Measurements from ENCODE around the gene THSD4. TPM values are rescaled to one million over a fixed set of nuclear protein-coding genes. Genes with fewer than 3 reads are reported as not detected.

The THSD4 gene
- total RNA-seq, 1 experiment from 2014 or later, result 29.3 TPM

- Histone ChIP-seq H3K79me2 (ENCODE audit: low read depth) (no peaks in the 10 kb centered on the region), H3F3A (ENCODE audit: insufficient read depth, low read depth) (no peaks in the 10 kb centered on the region), H3K9me3 (ENCODE audit: insufficient read depth, low read depth) (no peaks in the 10 kb centered on the region), H3K4me1 (replicated peaks; ENCODE audit: insufficient read depth) (no peaks in the 10 kb centered on the region), H4K20me1 (ENCODE audit: insufficient read depth) (no peaks in the 10 kb centered on the region), H3K4me2 (no peak overlapping the region), H3K27ac (no peak overlapping the region), H3K4me3 (no peak overlapping the region), H3K27me3 (ENCODE audit: insufficient read depth, low read depth) (no peaks in the 10 kb centered on the region), H2AFZ (no peak overlapping the region), H3K36me3 (ENCODE audit: low read depth) (no peaks in the 10 kb centered on the region), H3K9me2 (ENCODE audit: insufficient read depth) (no peaks in the 10 kb centered on the region)
- ChIA-PET CTCF (no interaction called here), POLR2A (ENCODE audit: unreplicated experiment) (no interaction called here)
- intact Hi-C loops (cut with micrococcal nuclease; ENCODE audit: unreplicated experiment), result no loop called here
- BruUV-seq (replicated peaks), result no TSS peak
- no peak for TF ChIP-seq CTCF (conservative IDR thresholded peaks at IDR 0.05)
- TF ChIP-seq EZH2 (IDR thresholded peaks at IDR 0.05; ENCODE audit: low read depth), result no peak
- no peak for DNase-seq
Measured at GRCh38 chr15:71736286-71736947, 621.1 kb downstream of the THSD4 start.

- TF ChIP-seq CTCF (conservative IDR thresholded peaks at IDR 0.05), result no peak
- no peak for TF ChIP-seq EZH2 (IDR thresholded peaks at IDR 0.05; ENCODE audit: low read depth)
- ChIA-PET POLR2A (ENCODE audit: unreplicated experiment) (no interaction called here), CTCF (no interaction called here)
- intact Hi-C loops (cut with micrococcal nuclease; ENCODE audit: unreplicated experiment), result no loop called here
- no peaks in the 10 kb centered on the region for H3K36me3 ChIP-seq (ENCODE audit: low read depth)
- no peak overlapping the region for H3K27ac ChIP-seq
- no peak overlapping the region for H3K4me3 ChIP-seq
- H3K79me2 ChIP-seq (ENCODE audit: low read depth), result no peaks in the 10 kb centered on the region
- no peak overlapping the region for H2AFZ ChIP-seq
- H3F3A ChIP-seq (ENCODE audit: insufficient read depth, low read depth), result no peaks in the 10 kb centered on the region
- no peaks in the 10 kb centered on the region for H3K9me3 ChIP-seq (ENCODE audit: insufficient read depth, low read depth)
- no peak for DNase-seq
- no peaks in the 10 kb centered on the region for H4K20me1 ChIP-seq (ENCODE audit: insufficient read depth)
- no peaks in the 10 kb centered on the region for H3K4me1 ChIP-seq (replicated peaks; ENCODE audit: insufficient read depth)
- no peak overlapping the region for H3K4me2 ChIP-seq
- H3K27me3 ChIP-seq (ENCODE audit: insufficient read depth, low read depth), result no peaks in the 10 kb centered on the region
- no peaks in the 10 kb centered on the region for H3K9me2 ChIP-seq (ENCODE audit: insufficient read depth)
- BruUV-seq (replicated peaks), result no TSS peak
Measured at GRCh38 chr15:71737761-71738160, 622.5 kb downstream of the THSD4 start.

GRCh38 chr15:71739355-71739754, 624.1 kb downstream of the THSD4 start:
- BruUV-seq (replicated peaks), result no TSS peak
- Histone ChIP-seq H3K9me2 (ENCODE audit: insufficient read depth) (no peaks in the 10 kb centered on the region), H3F3A (ENCODE audit: insufficient read depth, low read depth) (peaks cover 7% of the 10 kb centered on the region), H2AFZ (no peak overlapping the region), H3K36me3 (ENCODE audit: low read depth) (no peaks in the 10 kb centered on the region), H3K4me2 (no peak overlapping the region), H3K4me1 (replicated peaks; ENCODE audit: insufficient read depth) (0 out of 2 replicates have a peak, but pooled peaks cover 4% of the 10 kb centered on the region), H3K79me2 (ENCODE audit: low read depth) (no peaks in the 10 kb centered on the region), H3K27ac (no peak overlapping the region), H3K4me3 (no peak overlapping the region), H3K27me3 (ENCODE audit: insufficient read depth, low read depth) (no peaks in the 10 kb centered on the region), H3K9me3 (ENCODE audit: insufficient read depth, low read depth) (no peaks in the 10 kb centered on the region), H4K20me1 (ENCODE audit: insufficient read depth) (no peaks in the 10 kb centered on the region)
- CTCF ChIA-PET, result interaction anchor here (0.6 to 0.7 kb wide), 3 partner anchors 64 to 944 kb away, joined by 3 to 8 read pairs (median 5); no protein-coding TSS in a partner anchor
- intact Hi-C loops (cut with micrococcal nuclease; ENCODE audit: unreplicated experiment), result no loop called here
- DNase-seq, result no peak
- no peak for TF ChIP-seq CTCF (conservative IDR thresholded peaks at IDR 0.05)
- TF ChIP-seq EZH2 (IDR thresholded peaks at IDR 0.05; ENCODE audit: low read depth), result no peak
- POLR2A ChIA-PET (ENCODE audit: unreplicated experiment), result no interaction called here
